WTC11 (cell line): ENCODE results near the gene CXCL14. TPM values are rescaled to one million over a fixed set of nuclear protein-coding genes. Genes with fewer than 3 reads are reported as not detected.
"Not testable (repeated sequence)": the region's sequence is repeated elsewhere in the genome, so short reads cannot be mapped to it uniquely, and the experiment has no call there.

Experiments used
- ATAC-seq: fragments of 200-7000 bp; cut with Tn5 transposase; 2 replicates; pipeline ENCODE4 v1.10.0; 2021; ENCODE audit warnings: mild to moderate bottlenecking, moderate library complexity
- CTCF ChIA-PET: fragments of 300-600 bp; sonication (Branson Sonifier 250); formaldehyde crosslinking; loops from one replicate; lab custom pipeline; 2021; ENCODE audit warnings: antibody characterized with exemption; lab: Charles Lee
- POLR2A ChIA-PET: fragments of 350-600 bp; sonication (Branson Sonifier 250); formaldehyde crosslinking; loops from one replicate; lab custom pipeline; 2021; ENCODE audit warnings: antibody characterized with exemption; lab: Charles Lee
- DNase-seq: peaks from one replicate; pipeline ENCODE4 v3.0.0; 2021; ENCODE audit warnings: low spot score
- H3K27ac Mint-ChIP-seq: 2 replicates; pipeline ENCODE4 v1.8.0; 2021; ENCODE audit warnings: mixed read lengths
- H3K27me3 Mint-ChIP-seq: 2 replicates; pipeline ENCODE4 v1.8.0; 2021; ENCODE audit warnings: low read depth, mild to moderate bottlenecking, moderate library complexity, mixed read lengths
- H3K36me3 Mint-ChIP-seq: 2 replicates; pipeline ENCODE4 v1.8.0; 2021; ENCODE audit warnings: mixed read lengths
- H3K4me1 Mint-ChIP-seq: 2 replicates; pipeline ENCODE4 v1.8.0; 2022; ENCODE audit warnings: mixed read lengths
- H3K4me3 Mint-ChIP-seq: 2 replicates; pipeline ENCODE4 v1.8.0; 2021; ENCODE audit warnings: mild to moderate bottlenecking, moderate library complexity, mixed read lengths
- H3K9me3 Mint-ChIP-seq: 2 replicates; pipeline ENCODE4 v1.8.0; 2021; ENCODE audit warnings: mixed read lengths
- AFF4 ChIP-seq: sonication (generic); formaldehyde crosslinking; IDR thresholded peaks from 2 replicates; pipeline ENCODE4 v1.8.1; 2023; ENCODE audit warnings: mild to moderate bottlenecking, missing genetic modification reagents, borderline replicate concordance
- CTCF ChIP-seq: fragments of 200-600 bp; IDR thresholded peaks from 2 replicates; pipeline ENCODE4 v1.8.0; 2022; ENCODE audit warnings: antibody characterized with exemption
- FOXK1 ChIP-seq: sonication (generic); formaldehyde crosslinking; IDR thresholded peaks from 2 replicates; pipeline ENCODE4 v1.8.0; 2022; ENCODE audit warnings: mild to moderate bottlenecking, moderate library complexity, missing genetic modification reagents
- FOXP1 ChIP-seq: sonication (generic); formaldehyde crosslinking; IDR thresholded peaks from 2 replicates; pipeline ENCODE4 v1.8.0; 2022; ENCODE audit warnings: missing genetic modification reagents, mild to moderate bottlenecking, moderate library complexity, borderline replicate concordance
- GRHL2 ChIP-seq: fragments of 250-450 bp; sonication (Bioruptor Pico); IDR thresholded peaks from 2 replicates; pipeline ENCODE4 v1.8.0; 2022; ENCODE audit warnings: mild to moderate bottlenecking, moderate library complexity; ENCODE audit not compliant: insufficient replicate concordance, severe bottlenecking
- JAZF1 ChIP-seq: fragments of 250-450 bp; sonication (Bioruptor Pico); IDR thresholded peaks from 2 replicates; pipeline ENCODE4 v1.9.0; 2021; ENCODE audit warnings: moderate library complexity, mild to moderate bottlenecking, inconsistent platforms
- NR1H2 ChIP-seq: sonication (generic); formaldehyde crosslinking; IDR thresholded peaks from 2 replicates; pipeline ENCODE4 v1.9.0; 2021; ENCODE audit warnings: mild to moderate bottlenecking, moderate library complexity, missing genetic modification reagents
- NR2C2 ChIP-seq: sonication (generic); formaldehyde crosslinking; IDR thresholded peaks from 2 replicates; pipeline ENCODE4 v1.8.0; 2022; ENCODE audit warnings: mild to moderate bottlenecking, missing genetic modification reagents
- RELA ChIP-seq: sonication (generic); formaldehyde crosslinking; IDR thresholded peaks from 2 replicates; pipeline ENCODE4 v1.8.1; 2022; ENCODE audit warnings: missing genetic modification reagents, mild to moderate bottlenecking, borderline replicate concordance
- SMAD4 ChIP-seq: sonication (generic); formaldehyde crosslinking; IDR thresholded peaks from 2 replicates; pipeline ENCODE4 v1.8.0; 2022; ENCODE audit warnings: mild to moderate bottlenecking, missing genetic modification reagents
- ZNF138 ChIP-seq: sonication (generic); formaldehyde crosslinking; conservative IDR thresholded peaks from 2 replicates; pipeline ENCODE4 v1.8.1; 2022; ENCODE audit warnings: mild to moderate bottlenecking, moderate library complexity, missing genetic modification reagents
- ZNF232 ChIP-seq: sonication (generic); formaldehyde crosslinking; IDR thresholded peaks from 2 replicates; pipeline ENCODE4 v1.8.0; 2022; ENCODE audit warnings: mild to moderate bottlenecking, missing genetic modification reagents
- ZNF263 ChIP-seq: sonication (generic); formaldehyde crosslinking; IDR thresholded peaks from 2 replicates; pipeline ENCODE4 v1.8.1; 2022; ENCODE audit warnings: low read depth, mild to moderate bottlenecking, moderate library complexity, missing genetic modification reagents
- ZNF281 ChIP-seq: sonication (generic); formaldehyde crosslinking; IDR thresholded peaks from 2 replicates; pipeline ENCODE4 v1.8.0; 2023; ENCODE audit warnings: mild to moderate bottlenecking, missing genetic modification reagents
- ZNF532 ChIP-seq: fragments of 250-450 bp; sonication (Bioruptor Pico); IDR thresholded peaks from 2 replicates; pipeline ENCODE4 v1.9.0; 2021; ENCODE audit warnings: mild to moderate bottlenecking, borderline replicate concordance
- total RNA-seq: library from RNA; stranded (reverse); gene quantifications from 3 replicates; pipeline ENCODE4 v1.2.3, GENCODE V29; 2021

The CXCL14 gene
- total RNA-seq, 1 experiment from 2014 or later, result 0.87 TPM

GRCh38 chr5:135533794-135534193 lies 45.0 kb downstream of the CXCL14 start (continued):
- TF ChIP-seq JAZF1 (CRISPR knock-in tag), result no peak
- no peak for TF ChIP-seq CTCF

- Mint-ChIP-seq H3K27ac (no peak overlapping the region), H3K9me3 (peaks cover 9% of the 10 kb centered on the region), H3K36me3 (0 out of 2 replicates have a peak, but pooled peaks cover 4% of the 10 kb centered on the region), H3K27me3 (peaks cover 100% of the 10 kb centered on the region), H3K4me3 (no peak overlapping the region), H3K4me1 (peaks cover 15% of the 10 kb centered on the region)
- POLR2A ChIA-PET, result no interaction called here
- CTCF ChIA-PET, result interaction anchor here (0.7 to 5.8 kb wide), 4 partner anchors 33 to 71 kb away, joined by 3 to 48 read pairs (median 11); no protein-coding TSS in a partner anchor
- no peak for TF ChIP-seq FOXK1 (CRISPR knock-in tag)
- no peak for TF ChIP-seq RELA
- no peak for TF ChIP-seq SMAD4 (CRISPR knock-in tag)
- TF ChIP-seq ZNF532 (CRISPR knock-in tag), result no peak
- TF ChIP-seq AFF4 (CRISPR knock-in tag), result no peak
- no peak for TF ChIP-seq NR1H2 (CRISPR knock-in tag)
- no peak for TF ChIP-seq ZNF138 (CRISPR knock-in tag)
- TF ChIP-seq ZNF232 (CRISPR knock-in tag), result no peak
- no peak for TF ChIP-seq NR2C2 (CRISPR knock-in tag)
- no peak for TF ChIP-seq ZNF263 (CRISPR knock-in tag)
- no peak for TF ChIP-seq GRHL2
- TF ChIP-seq FOXP1 (CRISPR knock-in tag), result no peak
- no peak for TF ChIP-seq ZNF281
- ATAC-seq, result no peak
- DNase-seq, result no peak
These were observed 45.5 kb downstream of the CXCL14 start for GRCh38 chr5:135533334-135533733.

- H3K27me3 Mint-ChIP-seq, result peaks cover 100% of the 10 kb centered on the region
- ATAC-seq, H3K4me1 Mint-ChIP-seq, H3K36me3 Mint-ChIP-seq, H3K9me3 Mint-ChIP-seq, DNase-seq, CTCF ChIA-PET, H3K4me3 Mint-ChIP-seq, H3K27ac Mint-ChIP-seq: not testable (repeated sequence)
- POLR2A ChIA-PET, result interaction anchor here (0.7 kb wide), 1 partner anchor 19 kb away, joined by 3 read pairs; no protein-coding TSS in a partner anchor
These were observed 49.2 kb downstream of the CXCL14 start for GRCh38 chr5:135529576-135529975.
